HL-60/S4 treated with retinoic acid at 250 ng/mL for 4 days and 3 days (cell line): ENCODE results near the gene PCP4.

Source experiments
- in situ Hi-C: fragments of 300-500 bp; cut with MboI; formaldehyde crosslinking; loops from 2 replicates; pipeline ENCODE4 v1.7.0; 2022; ENCODE audit warnings: low sequenced_read_pairs

PCP4 gene

GRCh38 chr21:39969691-39970364, 102.6 kb downstream of the PCP4 start:
- in situ Hi-C loops: no loop called here

GRCh38 chr21:39971956-39972355, 104.7 kb downstream of the PCP4 start:
- in situ Hi-C loops: no loop called here

GRCh38 chr21:39972471-39972870, 105.2 kb downstream of the PCP4 start:
- in situ Hi-C loops: no loop called here

GRCh38 chr21:39972976-39973770, 105.9 kb downstream of the PCP4 start:
- in situ Hi-C loops: no loop called here

- in situ Hi-C loops: no loop called here
Measured at GRCh38 chr21:39976800-39977199, 109.6 kb downstream of the PCP4 start.
